ENCODE measurements around the gene ITPKB.
"Not testable (repeated sequence)": the region's sequence is repeated elsewhere in the genome, so short reads cannot be mapped to it uniquely, and the experiment has no call there.

Gene ITPKB

GRCh38 chr1:226730836-226731235 lies 8.2 kb downstream of the ITPKB start:
- DNase-seq (ENCODE audit: low spot score) = no peak

- no peak for DNase-seq (ENCODE audit: low spot score)
Observed at GRCh38 chr1:226730071-226730470, 9.0 kb downstream of the ITPKB start.

GRCh38 chr1:226728448-226728847 lies 10.6 kb downstream of the ITPKB start:
- DNase-seq (ENCODE audit: low spot score) = no peak

- no peak for DNase-seq (ENCODE audit: low spot score)
Observed at GRCh38 chr1:226725897-226726267, 13.2 kb downstream of the ITPKB start.

- no peak for DNase-seq (ENCODE audit: low spot score)
Observed at GRCh38 chr1:226723657-226724532, 15.2 kb downstream of the ITPKB start.

GRCh38 chr1:226722901-226723656 lies 16.0 kb downstream of the ITPKB start:
- DNase-seq (ENCODE audit: low spot score) = no peak

GRCh38 chr1:226722240-226722900 lies 16.7 kb downstream of the ITPKB start:
- DNase-seq (ENCODE audit: low spot score) = no peak

- DNase-seq (ENCODE audit: low spot score) = not testable (repeated sequence)
Observed at GRCh38 chr1:226720574-226720973, 18.5 kb downstream of the ITPKB start.

- no peak for DNase-seq (ENCODE audit: low spot score)
Observed at GRCh38 chr1:226719596-226720387, 19.3 kb downstream of the ITPKB start.

- no peak for DNase-seq (ENCODE audit: low spot score)
Observed at GRCh38 chr1:226717256-226717909, 21.7 kb downstream of the ITPKB start.

- DNase-seq (ENCODE audit: low spot score) = no peak
Observed at GRCh38 chr1:226716577-226716976, 22.5 kb downstream of the ITPKB start.

- no peak for DNase-seq (ENCODE audit: low spot score)
Observed at GRCh38 chr1:226714148-226714547, 24.9 kb downstream of the ITPKB start.

- DNase-seq (ENCODE audit: low spot score) = no peak
Observed at GRCh38 chr1:226712742-226713419, 26.2 kb downstream of the ITPKB start.

GRCh38 chr1:226711976-226712741 lies 26.9 kb downstream of the ITPKB start:
- DNase-seq (ENCODE audit: low spot score) = no peak

GRCh38 chr1:226710501-226710900 lies 28.6 kb downstream of the ITPKB start:
- no peak for DNase-seq (ENCODE audit: low spot score)

- no peak for DNase-seq (ENCODE audit: low spot score)
Observed at GRCh38 chr1:226709953-226710352, 29.1 kb downstream of the ITPKB start.

GRCh38 chr1:226708967-226709396 lies 30.1 kb downstream of the ITPKB start:
- DNase-seq (ENCODE audit: low spot score) = no peak

- peak; percentile 55 for DNase-seq (ENCODE audit: low spot score)
Observed at GRCh38 chr1:226708342-226708780, 30.7 kb downstream of the ITPKB start.

- no peak for DNase-seq (ENCODE audit: low spot score)
Observed at GRCh38 chr1:226706684-226707083, 32.4 kb downstream of the ITPKB start.

Data from kidney capillary endothelial cell (primary cell).